Measurements from ENCODE around the gene PPP2R2C. TPM values are rescaled to one million over a fixed set of nuclear protein-coding genes. Genes with fewer than 3 reads are reported as not detected.

Gene PPP2R2C
- polyA plus RNA-seq, 1 donor (not counting 4 experiments of a cell fraction or from before 2014, with no cell fraction given): 12.3 TPM

- Histone ChIP-seq H4K20me1 (ENCODE audit: control insufficient read depth, extremely low read depth, insufficient read depth, low read length) (no peaks in the 10 kb centered on the region), H3K9me3 (ENCODE audit: control insufficient read depth, low read depth, low read length) (no peaks in the 10 kb centered on the region), H3K9me1 (ENCODE audit: control insufficient read depth, extremely low read depth, insufficient read depth, low read length) (no peaks in the 10 kb centered on the region), H3K36me3 (ENCODE audit: control insufficient read depth in 2 of 2, extremely low read depth in 1 of 2, insufficient read depth in 2 of 2, low read length in 2 of 2) (peaks cover 0 to 3% of the 10 kb centered on the region in 2 experiments), H3K27me3 (ENCODE audit: control insufficient read depth, extremely low read depth, insufficient read depth, low read length) (no peaks in the 10 kb centered on the region), H3K9ac (ENCODE audit: control insufficient read depth, extremely low read depth, insufficient read depth, low read length) (no peak overlapping the region), H3K79me2 (ENCODE audit: control insufficient read depth, insufficient read depth, low read length) (no peaks in the 10 kb centered on the region), H3K27ac (ENCODE audit: control insufficient read depth, insufficient read depth, low read length) (no peak overlapping the region), H2AFZ (ENCODE audit: control insufficient read depth, low read length) (no peak overlapping the region), H3K4me3 (ENCODE audit: control insufficient read depth in 2 of 3, extremely low read depth in 1 of 3, insufficient read depth in 2 of 3, low read depth in 1 of 3, low read length in 3 of 3) (no peak overlapping the region), H3K4me1 (ENCODE audit: control insufficient read depth, extremely low read depth, insufficient read depth, low read length) (no peaks in the 10 kb centered on the region), H3K4me2 (ENCODE audit: control insufficient read depth, extremely low read depth, insufficient read depth, low read depth, low read length) (no peak overlapping the region)
- FAIRE-seq (no peak), DNase-seq (ENCODE audit: low read depth, low spot score) (no peak)
- no peak for TF ChIP-seq CTCF (optimal IDR thresholded peaks at IDR 0.05 in 1 of 3, IDR thresholded peaks at IDR 0.05 in 1 of 3, conservative IDR thresholded peaks at IDR 0.05 in 1 of 3; ENCODE audit: extremely low read depth in 1 of 3, insufficient read depth in 2 of 3, low read length in 3 of 3)
- TF ChIP-seq EZH2 (IDR thresholded peaks at IDR 0.05; ENCODE audit: low read length): no peak
- dilution Hi-C loops (cut with MboI; ENCODE audit: extremely low pct_ligation_motif_present, low sequenced_read_pairs): no loop called here
These were observed 104.3 kb downstream of the PPP2R2C start for GRCh38 chr4:6368096-6368495.

- H3K27me3 ChIP-seq (ENCODE audit: control insufficient read depth, extremely low read depth, insufficient read depth, low read length): no peaks in the 10 kb centered on the region
- no peak overlapping the region for H3K27ac ChIP-seq (ENCODE audit: control insufficient read depth, insufficient read depth, low read length)
- no peak for DNase-seq (ENCODE audit: low read depth, low spot score)
- no peaks in the 10 kb centered on the region for H3K4me1 ChIP-seq (ENCODE audit: control insufficient read depth, extremely low read depth, insufficient read depth, low read length)
- H3K4me3 ChIP-seq (ENCODE audit: control insufficient read depth in 2 of 3, extremely low read depth in 1 of 3, insufficient read depth in 2 of 3, low read depth in 1 of 3, low read length in 3 of 3): no peak overlapping the region
- FAIRE-seq: no peak
- dilution Hi-C loops (cut with MboI; ENCODE audit: extremely low pct_ligation_motif_present, low sequenced_read_pairs): no loop called here
- H4K20me1 ChIP-seq (ENCODE audit: control insufficient read depth, extremely low read depth, insufficient read depth, low read length): no peaks in the 10 kb centered on the region
- no peaks in the 10 kb centered on the region for H3K9me3 ChIP-seq (ENCODE audit: control insufficient read depth, low read depth, low read length)
- TF ChIP-seq EZH2 (IDR thresholded peaks at IDR 0.05; ENCODE audit: low read length) (no peak), CTCF (optimal IDR thresholded peaks at IDR 0.05 in 1 of 3, IDR thresholded peaks at IDR 0.05 in 1 of 3, conservative IDR thresholded peaks at IDR 0.05 in 1 of 3; ENCODE audit: extremely low read depth in 1 of 3, insufficient read depth in 2 of 3, low read length in 3 of 3) (no peak)
- no peak overlapping the region for H3K9ac ChIP-seq (ENCODE audit: control insufficient read depth, extremely low read depth, insufficient read depth, low read length)
- H3K9me1 ChIP-seq (ENCODE audit: control insufficient read depth, extremely low read depth, insufficient read depth, low read length): no peaks in the 10 kb centered on the region
- H3K79me2 ChIP-seq (ENCODE audit: control insufficient read depth, insufficient read depth, low read length): no peaks in the 10 kb centered on the region
- peaks cover 0 to 3% of the 10 kb centered on the region in 2 experiments for H3K36me3 ChIP-seq (ENCODE audit: control insufficient read depth in 2 of 2, extremely low read depth in 1 of 2, insufficient read depth in 2 of 2, low read length in 2 of 2)
- no peak overlapping the region for H2AFZ ChIP-seq (ENCODE audit: control insufficient read depth, low read length)
- H3K4me2 ChIP-seq (ENCODE audit: control insufficient read depth, extremely low read depth, insufficient read depth, low read depth, low read length): no peak overlapping the region
These were observed 105.0 kb downstream of the PPP2R2C start for GRCh38 chr4:6367371-6367851.
